ENCODE data around the gene IL17D. TPM values are rescaled to one million over a fixed set of nuclear protein-coding genes. Genes with fewer than 3 reads are reported as not detected.
"Not testable (repeated sequence)": the region's sequence is repeated elsewhere in the genome, so short reads cannot be mapped to it uniquely, and the experiment has no call there.

Gene IL17D
- total RNA-seq, 2 experiments from 2014 or later, result not detected

- POLR2A ChIA-PET, result no interaction called here
- Mint-ChIP-seq H3K4me1 (no peaks in the 10 kb centered on the region), H3K27ac (no peak overlapping the region), H3K27me3 (no peaks in the 10 kb centered on the region), H3K4me3 (no peak overlapping the region), H3K36me3 (ENCODE audit: low read depth) (no peaks in the 10 kb centered on the region), H3K9me3 (no peaks in the 10 kb centered on the region)
- no peak for DNase-seq
- CTCF ChIA-PET, result interaction anchor here (1.6 kb wide), 1 partner anchor 8 kb away, joined by 3 read pairs; no protein-coding TSS in a partner anchor
Observed at GRCh38 chr13:20680416-20681080, 23.0 kb upstream of the IL17D start.

GRCh38 chr13:20681481-20681880 lies 22.0 kb upstream of the IL17D start:
- H3K27me3 Mint-ChIP-seq, result not testable (repeated sequence)

GRCh38 chr13:20682061-20682460 lies 21.4 kb upstream of the IL17D start:
- DNase-seq, result no peak
- H3K4me3 Mint-ChIP-seq, result no peak overlapping the region
- H3K27ac Mint-ChIP-seq, result no peak overlapping the region
- H3K4me1 Mint-ChIP-seq, result no peaks in the 10 kb centered on the region
- no peaks in the 10 kb centered on the region for H3K9me3 Mint-ChIP-seq
- CTCF ChIA-PET, result no interaction called here
- no peaks in the 10 kb centered on the region for H3K27me3 Mint-ChIP-seq
- H3K36me3 Mint-ChIP-seq (ENCODE audit: low read depth), result no peaks in the 10 kb centered on the region
- POLR2A ChIA-PET, result no interaction called here

More at GRCh38 chr13:20681481-20681880, 22.0 kb upstream of the IL17D start:
- POLR2A ChIA-PET; H3K36me3 Mint-ChIP-seq (ENCODE audit: low read depth); DNase-seq; H3K27ac Mint-ChIP-seq; H3K4me1 Mint-ChIP-seq; CTCF ChIA-PET; H3K4me3 Mint-ChIP-seq; H3K9me3 Mint-ChIP-seq: not testable (repeated sequence)

GRCh38 chr13:20684041-20684440 lies 19.5 kb upstream of the IL17D start:
- H3K4me1 Mint-ChIP-seq, result no peaks in the 10 kb centered on the region
- CTCF ChIA-PET, result no interaction called here
- no peak for DNase-seq

GRCh38 chr13:20684546-20684945 lies 19.0 kb upstream of the IL17D start:
- Mint-ChIP-seq H3K27me3 (no peaks in the 10 kb centered on the region), H3K9me3 (no peaks in the 10 kb centered on the region), H3K27ac (no peak overlapping the region), H3K4me3 (no peak overlapping the region), H3K36me3 (ENCODE audit: low read depth) (no peaks in the 10 kb centered on the region), H3K4me1 (no peaks in the 10 kb centered on the region)
- ChIA-PET CTCF (no interaction called here), POLR2A (no interaction called here)
- no peak for DNase-seq

More at GRCh38 chr13:20684041-20684440, 19.5 kb upstream of the IL17D start:
- no peaks in the 10 kb centered on the region for H3K36me3 Mint-ChIP-seq (ENCODE audit: low read depth)
- no peaks in the 10 kb centered on the region for H3K27me3 Mint-ChIP-seq
- H3K27ac Mint-ChIP-seq, result no peak overlapping the region
- H3K4me3 Mint-ChIP-seq, result no peak overlapping the region
- no peaks in the 10 kb centered on the region for H3K9me3 Mint-ChIP-seq
- POLR2A ChIA-PET, result no interaction called here

- H3K4me3 Mint-ChIP-seq, result no peak overlapping the region
- no peaks in the 10 kb centered on the region for H3K27me3 Mint-ChIP-seq
- H3K27ac Mint-ChIP-seq, result no peak overlapping the region
- H3K9me3 Mint-ChIP-seq, result no peaks in the 10 kb centered on the region
- H3K36me3 Mint-ChIP-seq (ENCODE audit: low read depth), result no peaks in the 10 kb centered on the region
- DNase-seq, result no peak
- POLR2A ChIA-PET, result no interaction called here
- H3K4me1 Mint-ChIP-seq, result no peaks in the 10 kb centered on the region
- CTCF ChIA-PET, result no interaction called here
Observed at GRCh38 chr13:20685092-20685491, 18.4 kb upstream of the IL17D start.

- Mint-ChIP-seq H3K4me3 (no peak overlapping the region), H3K27me3 (no peaks in the 10 kb centered on the region), H3K36me3 (ENCODE audit: low read depth) (no peaks in the 10 kb centered on the region), H3K9me3 (no peaks in the 10 kb centered on the region), H3K27ac (no peak overlapping the region), H3K4me1 (no peaks in the 10 kb centered on the region)
- DNase-seq, result no peak
- ChIA-PET CTCF (no interaction called here), POLR2A (no interaction called here)
Observed at GRCh38 chr13:20686167-20686566, 17.3 kb upstream of the IL17D start.

GRCh38 chr13:20686863-20687579 lies 16.5 kb upstream of the IL17D start:
- POLR2A ChIA-PET, result no interaction called here
- no peaks in the 10 kb centered on the region for H3K27me3 Mint-ChIP-seq
- H3K36me3 Mint-ChIP-seq (ENCODE audit: low read depth), result no peaks in the 10 kb centered on the region
- DNase-seq, result no peak
- CTCF ChIA-PET, result interaction anchor here (0.6 kb wide), 1 partner anchor 188 kb away, joined by 3 read pairs; no protein-coding TSS in a partner anchor
- no peak overlapping the region for H3K27ac Mint-ChIP-seq
- no peaks in the 10 kb centered on the region for H3K9me3 Mint-ChIP-seq
- H3K4me3 Mint-ChIP-seq, result no peak overlapping the region
- H3K4me1 Mint-ChIP-seq, result no peaks in the 10 kb centered on the region

- Mint-ChIP-seq H3K27ac (no peak overlapping the region), H3K27me3 (no peaks in the 10 kb centered on the region), H3K36me3 (ENCODE audit: low read depth) (no peaks in the 10 kb centered on the region), H3K4me3 (no peak overlapping the region), H3K9me3 (no peaks in the 10 kb centered on the region), H3K4me1 (no peaks in the 10 kb centered on the region)
- no peak for DNase-seq
- ChIA-PET POLR2A (no interaction called here), CTCF (interaction anchor here (1.1 to 1.5 kb wide), 2 partner anchors 9 to 14 kb away, joined by 3 to 4 read pairs; partner anchors contain the start of gene IL17D)
Observed at GRCh38 chr13:20689291-20689690, 14.2 kb upstream of the IL17D start.

- H3K4me1 Mint-ChIP-seq, result no peaks in the 10 kb centered on the region
- CTCF ChIA-PET, result no interaction called here
- H3K36me3 Mint-ChIP-seq (ENCODE audit: low read depth), result no peaks in the 10 kb centered on the region
- H3K4me3 Mint-ChIP-seq, result no peak overlapping the region
- POLR2A ChIA-PET, result no interaction called here
- H3K27me3 Mint-ChIP-seq, result peaks cover 7% of the 10 kb centered on the region
- no peak overlapping the region for H3K27ac Mint-ChIP-seq
- H3K9me3 Mint-ChIP-seq, result no peaks in the 10 kb centered on the region
- DNase-seq, result no peak
Observed at GRCh38 chr13:20691616-20692015, 11.9 kb upstream of the IL17D start.

- ChIA-PET POLR2A (no interaction called here), CTCF (no interaction called here)
- Mint-ChIP-seq H3K9me3 (no peaks in the 10 kb centered on the region), H3K4me1 (no peaks in the 10 kb centered on the region), H3K27me3 (peaks cover 28% of the 10 kb centered on the region), H3K4me3 (no peak overlapping the region), H3K27ac (no peak overlapping the region), H3K36me3 (ENCODE audit: low read depth) (no peaks in the 10 kb centered on the region)
- no peak for DNase-seq
Observed at GRCh38 chr13:20696073-20696472, 7.4 kb upstream of the IL17D start.

GRCh38 chr13:20699715-20700114 lies 3.8 kb upstream of the IL17D start:
- Mint-ChIP-seq H3K27ac (no peak overlapping the region), H3K9me3 (no peaks in the 10 kb centered on the region), H3K4me1 (peaks cover 14% of the 10 kb centered on the region), H3K27me3 (peaks cover 48% of the 10 kb centered on the region), H3K4me3 (no peak overlapping the region), H3K36me3 (ENCODE audit: low read depth) (no peaks in the 10 kb centered on the region)
- DNase-seq, result no peak
- ChIA-PET CTCF (no interaction called here), POLR2A (no interaction called here)

GRCh38 chr13:20700288-20700687 lies 3.2 kb upstream of the IL17D start:
- DNase-seq, result no peak
- Mint-ChIP-seq H3K27me3 (peaks cover 51% of the 10 kb centered on the region), H3K4me1 (peaks cover 14% of the 10 kb centered on the region), H3K4me3 (no peak overlapping the region), H3K9me3 (no peaks in the 10 kb centered on the region), H3K36me3 (ENCODE audit: low read depth) (no peaks in the 10 kb centered on the region), H3K27ac (no peak overlapping the region)
- ChIA-PET CTCF (no interaction called here), POLR2A (no interaction called here)

GRCh38 chr13:20701461-20701860 lies 2.0 kb upstream of the IL17D start:
- H3K36me3 Mint-ChIP-seq (ENCODE audit: low read depth), result no peaks in the 10 kb centered on the region
- POLR2A ChIA-PET, result interaction anchor here (0.6 to 4.1 kb wide), 2 partner anchors 72 to 151 kb away, joined by 3 to 16 read pairs; partner anchors contain the start of gene EEF1AKMT1
- H3K9me3 Mint-ChIP-seq, result no peaks in the 10 kb centered on the region
- CTCF ChIA-PET, result interaction anchor here (1.6 to 1.9 kb wide), 2 partner anchors 10 to 209 kb away, joined by 7 to 9 read pairs; no protein-coding TSS in a partner anchor
- no peak for DNase-seq
- H3K27ac Mint-ChIP-seq, result no peak overlapping the region
- peaks cover 45% of the 10 kb centered on the region for H3K27me3 Mint-ChIP-seq
- peaks cover 14% of the 10 kb centered on the region for H3K4me1 Mint-ChIP-seq
- H3K4me3 Mint-ChIP-seq, result no peak overlapping the region
